HG03432 (cell line): Measurements from ENCODE around the gene OR13C9.
"Not testable (repeated sequence)": the region's sequence is repeated elsewhere in the genome, so short reads cannot be mapped to it uniquely, and the experiment has no call there.

Experiments
- ATAC-seq: cut with Tn5 transposase; IDR thresholded peaks from one replicate; pipeline ENCODE4 v1.9.1; 2021; ENCODE audit warnings: mild to moderate bottlenecking, moderate library complexity; ENCODE audit not compliant: unreplicated experiment

Gene OR13C9

DNA sequence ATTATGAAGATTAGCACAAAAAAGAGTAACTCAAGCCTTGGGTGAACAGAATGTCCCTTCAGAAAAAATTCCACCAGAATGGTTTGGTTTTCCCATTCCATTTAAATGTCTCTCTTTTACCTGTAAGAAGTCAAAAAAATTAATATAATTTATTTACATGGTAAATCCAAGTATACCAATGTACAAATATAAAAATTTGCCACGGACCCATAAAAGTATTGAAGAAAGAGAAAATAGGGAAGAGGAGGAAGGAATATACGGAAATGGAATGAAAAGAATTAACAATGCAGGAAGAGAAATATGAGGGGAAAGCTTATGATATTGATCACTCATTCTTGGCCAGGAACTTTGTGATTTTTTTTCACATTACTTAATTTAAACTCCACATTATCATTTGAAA is at the start of gene OR13C9:
Gene OR13C9, minus strand, starts transcription at position 101 of the 400 bp plus-strand sequence. Its CDS starts 0 bp downstream, at position 101.
- ATAC-seq, result no peak

GRCh38 chr9:104658496-104659195 is 40.6 kb upstream of the OR13C9 start:
- no peak for ATAC-seq

GRCh38 chr9:104635456-104635855 is 17.5 kb upstream of the OR13C9 start:
- no peak for ATAC-seq

GRCh38 chr9:104633976-104634520 is 16.0 kb upstream of the OR13C9 start:
- ATAC-seq, result no peak

- ATAC-seq, result not testable (repeated sequence)
Measured at GRCh38 chr9:104625964-104626363, 8.0 kb upstream of the OR13C9 start.

DNA sequence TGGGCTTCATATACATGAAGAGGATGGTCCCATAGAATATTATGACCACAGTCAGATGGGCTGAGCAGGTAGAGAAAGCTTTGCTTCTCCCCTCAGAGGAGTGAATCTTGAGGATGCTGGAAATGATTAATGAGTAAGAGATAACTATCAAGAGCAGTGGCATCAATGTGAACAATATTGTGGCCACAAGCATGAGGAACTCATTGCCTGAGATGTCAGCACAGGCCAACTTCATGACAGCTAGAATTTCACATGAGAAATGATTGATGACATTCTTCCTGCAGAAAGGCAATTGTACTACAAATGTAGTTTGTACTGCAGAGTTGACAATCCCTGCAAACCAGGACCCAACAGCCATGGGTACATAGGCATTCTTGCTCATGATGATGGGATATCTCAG is 586 bp downstream of the OR13C9 start:
- ATAC-seq, result no peak

DNA sequence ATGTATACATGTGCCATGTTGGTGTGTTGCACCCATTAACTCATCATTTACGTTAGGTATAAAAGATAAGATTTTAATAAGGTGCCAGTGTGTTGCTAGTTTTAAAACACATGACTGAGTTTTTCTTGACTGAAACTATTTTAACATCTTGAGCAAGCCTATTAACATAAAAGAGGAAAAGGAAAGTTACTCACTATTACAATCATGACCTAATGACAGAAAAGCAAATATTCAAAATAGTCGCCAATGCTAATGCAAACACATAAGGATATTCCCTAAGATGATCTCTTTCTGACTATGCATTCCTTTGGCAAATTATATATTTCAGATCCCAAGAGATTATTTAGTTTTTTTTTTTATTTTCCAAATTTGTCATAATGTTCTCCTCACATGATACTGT is 6.8 kb downstream of the OR13C9 start:
- ATAC-seq, result no peak

- ATAC-seq, result no peak
Measured at GRCh38 chr9:104608336-104608735, 9.7 kb downstream of the OR13C9 start.

- no peak for ATAC-seq
Measured at GRCh38 chr9:104606152-104606551, 11.9 kb downstream of the OR13C9 start.

DNA sequence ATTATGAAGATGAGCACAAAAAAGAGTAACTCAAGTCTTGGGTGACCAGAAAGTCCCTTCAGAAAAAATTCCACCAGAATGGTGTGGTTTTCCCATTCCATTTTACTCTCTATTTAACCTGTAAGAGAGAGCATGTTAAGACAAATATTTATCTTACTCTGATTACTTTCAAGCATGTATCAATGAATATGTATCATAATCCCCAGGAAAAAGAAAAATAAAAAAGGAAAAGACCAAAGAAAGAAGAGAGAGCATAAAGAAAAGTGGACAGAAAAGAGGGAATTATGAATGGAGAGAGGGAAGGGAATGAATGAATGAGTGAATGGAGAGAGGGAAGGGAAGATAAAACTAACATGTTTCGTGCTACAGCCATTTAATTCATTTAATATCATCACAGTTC is 12.5 kb downstream of the OR13C9 start, which contains the start of gene OR13C2:
Gene OR13C2, minus strand, starts transcription at position 101 of the 400 bp plus-strand sequence. Its CDS starts 0 bp downstream, at position 101.
- not testable (repeated sequence) for ATAC-seq

GRCh38 chr9:104604801-104605200 is 13.2 kb downstream of the OR13C9 start:
- peak; percentile 54 for ATAC-seq

- ATAC-seq, result not testable (repeated sequence)
Measured at GRCh38 chr9:104599313-104599712, 18.7 kb downstream of the OR13C9 start, which contains the start of gene OR13C5. Gene OR13C5 (minus strand): TSS chr9:104599413. CDS start chr9:104599413, 0 bp downstream.

GRCh38 chr9:104598749-104599148 is 19.3 kb downstream of the OR13C9 start:
- not testable (repeated sequence) for ATAC-seq

DNA sequence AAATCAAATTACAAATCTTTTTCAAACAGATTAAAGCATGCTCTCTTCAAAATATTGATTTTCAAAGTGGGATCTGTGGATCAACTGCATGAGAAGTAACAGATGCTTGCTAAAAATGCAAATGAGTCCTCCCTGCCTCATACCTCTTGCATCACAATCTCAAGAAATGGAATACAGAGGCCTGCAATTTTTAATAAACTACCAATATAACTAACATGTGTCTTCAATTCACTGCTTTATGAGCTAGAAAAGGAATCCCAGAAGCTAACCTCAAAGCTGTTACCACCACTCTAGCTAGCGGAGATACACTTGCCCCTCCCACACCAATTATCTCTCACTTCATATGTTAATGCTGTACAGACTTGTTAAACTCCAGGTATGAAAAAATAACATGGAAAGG is 28.4 kb downstream of the OR13C9 start:
- ATAC-seq, result no peak

- ATAC-seq, result no peak
Measured at GRCh38 chr9:104586496-104587180, 31.4 kb downstream of the OR13C9 start.

GRCh38 chr9:104580562-104580961 is 37.4 kb downstream of the OR13C9 start:
- ATAC-seq, result no peak

GRCh38 chr9:104577263-104577662 is 40.7 kb downstream of the OR13C9 start:
- no peak for ATAC-seq

DNA sequence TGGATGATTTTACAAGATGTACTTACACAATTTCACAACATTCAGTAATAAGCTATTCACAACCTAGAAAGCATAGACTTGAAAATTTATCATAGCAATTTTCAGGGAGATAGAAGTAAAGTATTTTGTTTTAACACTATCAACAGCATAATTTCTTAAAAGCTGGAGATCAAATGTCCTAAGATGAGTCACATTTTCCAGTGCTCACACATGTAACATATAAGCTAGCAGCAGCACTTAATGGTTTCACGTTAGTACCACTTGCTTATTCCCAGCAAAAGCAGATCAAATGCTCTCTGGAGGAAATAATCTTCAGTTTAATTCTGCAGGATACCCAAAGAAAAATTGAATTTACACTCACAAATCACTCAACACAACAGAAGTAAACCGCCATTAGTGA is 42.5 kb downstream of the OR13C9 start:
- ATAC-seq, result no peak

DNA sequence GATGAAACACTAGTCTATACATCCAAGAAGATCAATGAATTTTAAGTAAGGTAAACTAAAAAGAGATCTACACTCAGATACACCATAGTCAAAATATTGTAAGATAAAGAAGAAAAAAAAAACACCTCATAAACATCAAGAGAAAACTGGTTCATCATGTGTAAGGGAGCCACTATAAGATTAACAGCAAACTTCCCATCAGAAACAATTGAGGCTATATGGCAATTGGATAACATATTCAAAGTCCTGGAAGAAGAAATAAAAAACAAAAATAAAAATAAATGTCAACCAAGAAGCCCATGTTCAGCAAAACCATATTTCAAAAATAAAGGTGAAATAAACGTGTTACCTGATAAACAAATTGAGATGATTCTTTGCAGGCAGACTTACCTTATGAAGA is 45.4 kb downstream of the OR13C9 start:
- no peak for ATAC-seq

GRCh38 chr9:104568868-104569267 is 49.1 kb downstream of the OR13C9 start, which contains the start of gene OR13C8:
Gene OR13C8 (plus strand): TSS chr9:104569168. CDS start chr9:104569168, 0 bp downstream.
- no peak for ATAC-seq
